ENCODE data around the gene RAD54L.

Gene RAD54L

DNA sequence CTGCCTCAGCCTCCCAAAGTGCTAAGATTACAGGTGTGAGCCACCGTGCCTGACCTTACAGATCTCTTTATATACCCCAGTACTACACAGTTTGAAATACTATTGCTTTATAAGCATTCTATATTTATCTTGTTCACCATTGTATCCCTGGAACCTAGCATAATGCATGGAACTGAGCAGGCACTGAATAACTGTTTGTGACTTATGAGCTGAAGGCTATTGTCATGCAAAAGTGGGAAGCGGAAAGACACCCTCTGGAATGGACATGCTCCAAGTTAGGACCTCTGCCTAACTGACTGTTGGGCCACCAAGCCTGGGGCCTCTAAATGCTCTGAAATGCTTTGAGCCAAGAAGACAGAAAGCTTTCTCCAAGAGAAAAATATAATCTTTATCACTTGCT lies 47.7 kb downstream of the RAD54L start:
- in situ Hi-C loops (cut with HindIII; ENCODE audit: low sequenced_read_pairs), result no loop called here
- DNase-seq (ENCODE audit: low read depth, low spot score), result no peak
- H3K4me3 ChIP-seq (ENCODE audit: low read depth, low read length), result no peak overlapping the region
- TF ChIP-seq, protein P1, sequence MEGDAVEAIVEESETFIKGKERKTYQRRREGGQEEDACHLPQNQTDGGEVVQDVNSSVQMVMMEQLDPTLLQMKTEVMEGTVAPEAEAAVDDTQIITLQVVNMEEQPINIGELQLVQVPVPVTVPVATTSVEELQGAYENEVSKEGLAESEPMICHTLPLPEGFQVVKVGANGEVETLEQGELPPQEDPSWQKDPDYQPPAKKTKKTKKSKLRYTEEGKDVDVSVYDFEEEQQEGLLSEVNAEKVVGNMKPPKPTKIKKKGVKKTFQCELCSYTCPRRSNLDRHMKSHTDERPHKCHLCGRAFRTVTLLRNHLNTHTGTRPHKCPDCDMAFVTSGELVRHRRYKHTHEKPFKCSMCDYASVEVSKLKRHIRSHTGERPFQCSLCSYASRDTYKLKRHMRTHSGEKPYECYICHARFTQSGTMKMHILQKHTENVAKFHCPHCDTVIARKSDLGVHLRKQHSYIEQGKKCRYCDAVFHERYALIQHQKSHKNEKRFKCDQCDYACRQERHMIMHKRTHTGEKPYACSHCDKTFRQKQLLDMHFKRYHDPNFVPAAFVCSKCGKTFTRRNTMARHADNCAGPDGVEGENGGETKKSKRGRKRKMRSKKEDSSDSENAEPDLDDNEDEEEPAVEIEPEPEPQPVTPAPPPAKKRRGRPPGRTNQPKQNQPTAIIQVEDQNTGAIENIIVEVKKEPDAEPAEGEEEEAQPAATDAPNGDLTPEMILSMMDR (IDR thresholded peaks at IDR 0.05; ENCODE audit: low read depth, low read length), result no peak

GRCh38 chr1:46298387-46298786 lies 50.8 kb downstream of the RAD54L start:
- in situ Hi-C loops (cut with HindIII; ENCODE audit: low sequenced_read_pairs), result no loop called here
- DNase-seq (ENCODE audit: low read depth, low spot score), result no peak
- no peak overlapping the region for H3K4me3 ChIP-seq (ENCODE audit: low read depth, low read length)
- TF ChIP-seq, protein P1 (IDR thresholded peaks at IDR 0.05; ENCODE audit: low read depth, low read length), result no peak

- TF ChIP-seq, protein P1 (IDR thresholded peaks at IDR 0.05; ENCODE audit: low read depth, low read length), result no peak
- peak overlapping the region; percentile 87 for H3K4me3 ChIP-seq (ENCODE audit: low read depth, low read length)
- DNase-seq (ENCODE audit: low read depth, low spot score), result peak; percentile 48
- in situ Hi-C loops (cut with HindIII; ENCODE audit: low sequenced_read_pairs), result no loop called here
These were observed 53.3 kb downstream of the RAD54L start for GRCh38 chr1:46300673-46301405.

GRCh38 chr1:46301406-46301807 lies 53.8 kb downstream of the RAD54L start:
- no peak for DNase-seq (ENCODE audit: low read depth, low spot score)
- in situ Hi-C loops (cut with HindIII; ENCODE audit: low sequenced_read_pairs), result no loop called here
- TF ChIP-seq, protein P1 (IDR thresholded peaks at IDR 0.05; ENCODE audit: low read depth, low read length), result no peak
- peak overlapping the region; percentile 87 for H3K4me3 ChIP-seq (ENCODE audit: low read depth, low read length)

GRCh38 chr1:46301808-46302640 lies 54.5 kb downstream of the RAD54L start:
- peak overlapping the region; percentile 87 for H3K4me3 ChIP-seq (ENCODE audit: low read depth, low read length)
- TF ChIP-seq, protein P1 (IDR thresholded peaks at IDR 0.05; ENCODE audit: low read depth, low read length), result peak; percentile 20
- in situ Hi-C loops (cut with HindIII; ENCODE audit: low sequenced_read_pairs), result no loop called here
- peak; percentile 61 for DNase-seq (ENCODE audit: low read depth, low spot score)

DNA sequence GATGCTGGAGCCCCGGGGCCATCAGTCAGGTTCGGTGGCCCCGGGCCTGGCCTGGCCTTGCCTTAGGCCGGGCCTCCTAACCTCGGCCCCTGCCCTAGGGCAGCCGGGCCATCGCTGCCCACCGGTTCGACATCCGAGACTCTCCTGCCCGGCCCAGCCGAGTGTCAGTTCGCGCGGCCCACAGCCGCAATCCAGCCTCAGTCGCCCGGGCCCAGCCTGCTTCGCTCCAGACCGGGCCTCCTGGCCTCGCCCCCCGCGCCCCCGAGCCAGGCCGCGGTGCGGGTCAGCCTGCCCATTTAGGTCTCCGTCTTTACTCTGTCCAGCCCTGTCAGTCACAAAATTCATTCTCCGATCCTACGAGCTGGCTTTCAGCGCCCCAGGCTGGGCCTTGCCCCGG lies 55.1 kb downstream of the RAD54L start:
- DNase-seq (ENCODE audit: low read depth, low spot score), result peak; percentile 37
- in situ Hi-C loops (cut with HindIII; ENCODE audit: low sequenced_read_pairs), result no loop called here
- H3K4me3 ChIP-seq (ENCODE audit: low read depth, low read length), result peak overlapping the region; percentile 87
- TF ChIP-seq, protein P1 (IDR thresholded peaks at IDR 0.05; ENCODE audit: low read depth, low read length), result no peak
